ENCODE data around the gene DCAF5.

DNA sequence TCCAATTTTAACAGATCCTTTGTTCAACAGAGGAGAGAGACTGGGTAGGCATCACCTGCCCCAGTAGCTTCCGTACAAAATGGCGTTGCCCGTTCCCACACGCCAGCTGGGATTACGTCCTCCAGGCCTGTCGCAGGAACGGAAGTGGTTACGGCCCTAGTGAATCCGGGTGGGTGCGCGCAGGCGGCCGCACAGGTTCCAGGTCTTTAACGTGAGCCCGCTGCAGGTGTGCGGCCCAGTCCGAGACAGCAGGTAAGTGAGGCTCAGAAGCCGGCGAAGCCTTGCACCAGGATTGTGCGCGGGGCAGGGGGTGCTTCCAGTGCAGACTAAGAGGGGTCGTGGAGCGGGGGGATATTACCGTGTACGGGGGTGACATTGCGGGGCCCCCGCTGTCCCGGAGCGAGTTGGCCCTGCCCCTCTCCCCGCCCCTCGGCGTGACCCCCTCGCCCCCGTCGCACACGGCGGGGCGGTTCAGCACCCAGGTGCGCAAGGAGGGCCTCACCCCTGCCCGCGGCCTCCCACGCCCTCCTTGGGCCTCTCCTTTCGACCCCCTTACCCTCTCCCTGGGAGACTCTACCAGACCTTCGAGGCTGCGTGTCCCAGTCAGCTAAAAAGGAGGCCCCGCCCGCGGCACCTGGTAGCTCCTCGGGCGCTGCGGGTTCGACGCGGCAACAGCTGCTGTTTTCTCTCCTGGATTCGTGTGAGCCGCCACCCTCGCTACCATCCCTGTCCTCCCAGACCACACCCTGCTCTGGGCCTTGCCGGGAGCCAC, 38.6 kb upstream of the DCAF5 start, which contains the start of gene EXD2:
- TF ChIP-seq CTCF (IDR thresholded peaks at IDR 0.05; ENCODE audit: low read length) = no peak
- no peak for TF ChIP-seq EZH2 (optimal IDR thresholded peaks at IDR 0.05; ENCODE audit: low read depth, low read length)

Data from MM.1S (cell line).